Ovary (tissue), 9 donors: ENCODE results near the gene SRD5A3. TPM values are rescaled to one million over a fixed set of nuclear protein-coding genes. Genes with fewer than 3 reads are reported as not detected.

Experiments used
- DNase-seq, 5 donors: peaks; one replicate each; pipeline ENCODE4 v3.0.0-alpha.2; 2019 to 2020
- H3K27ac ChIP-seq, 2 donors: fragments of 200-600 bp; one replicate each; pipeline versions ENCODE4 v1.5.1 to v1.8.0; 2019 to 2022
- H3K27me3 ChIP-seq: fragments of 200-600 bp; one replicate; pipeline ENCODE4 v1.8.0; 2022
- H3K36me3 ChIP-seq: fragments of 200-600 bp; sonication (generic); one replicate; pipeline ENCODE4 v1.5.1; 2019
- H3K4me1 ChIP-seq: one replicate; pipeline ENCODE4 v1.8.1; 2013; ENCODE audit warnings: mild to moderate bottlenecking, moderate library complexity; ENCODE audit not compliant: insufficient read depth
- H3K4me3 ChIP-seq: fragments of 200-600 bp; sonication (generic); one replicate; pipeline ENCODE4 v1.5.1; 2017
- H3K9me3 ChIP-seq, 2 donors: fragments of 200-600 bp in 1 of 2; sonication (generic) in 1 of 2; one replicate each; pipeline versions ENCODE4 v1.5.1 to v1.8.1; 2013 to 2019; ENCODE audit warnings: mild to moderate bottlenecking in 1 of 2, moderate library complexity in 1 of 2
- CTCF ChIP-seq, 3 donors: fragments of 450-650 bp in 2 of 3; fragments of 200-600 bp in 1 of 3; IDR thresholded peaks; one replicate each; pipeline versions ENCODE4 v1.5.1 to v1.8.0; 2016 to 2022; ENCODE audit warnings: antibody characterized with exemption in 3 of 3, mild to moderate bottlenecking in 1 of 3
- EP300 ChIP-seq: sonication (generic); formaldehyde crosslinking; IDR thresholded peaks from one replicate; pipeline ENCODE4 v1.6.1; 2017; ENCODE audit warnings: antibody characterized with exemption
- POLR2A ChIP-seq: fragments of 450-650 bp; IDR thresholded peaks from one replicate; pipeline ENCODE4 v1.6.1; 2017; ENCODE audit warnings: antibody characterized with exemption, mild to moderate bottlenecking, moderate library complexity
- WGBS, 3 donors: extraction: QIAGEN DNeasy Blood & Tissue Kit in 1 of 3; methylation state at CpG; one replicate each; pipeline versions ENCODE4 v1.1.5 to v1.1.7; 2013 to 2017; 5-methylcytosine and 5-hydroxymethylcytosine counted together
- intact Hi-C, 4 donors: fragments of 100-400 bp; cut with DNase I; formaldehyde crosslinking; loops; one replicate each; pipeline versions ENCODE4 v1.11.0 to v1.15.1; 2022 to 2023
- polyA plus RNA-seq, 2 donors: library from polyadenylated mRNA; stranded (reverse); fragments of 200-250 nt in 1 of 2; fragments of 350-450 nt in 1 of 2; fragmentation: Illumina TruSeq in 1 of 2; extraction: RNeasy Lipid Tissue Mini Kit (QIAGEN cat#74804) in 1 of 2; gene quantifications; one replicate each; pipeline ENCODE4 v1.2.3, GENCODE V29; 2013 to 2014
- total RNA-seq, 7 donors: library from RNA; depleted of rRNA in 2 of 7; stranded (reverse); fragments of >200 nt in 2 of 7; fragmentation: NEBNext Ultra II Directional in 3 of 7; extraction: Animal tissue kit (Norgen Biotek cat#: 25700) in 3 of 7; gene quantifications; one replicate each; pipeline versions ENCODE4 v1.1.0 to v1.2.4, GENCODE V29; 2016 to 2023
- donor health status: DM: no; HTN: no; CAD: no; lungs with moderate emphysema.
- donor health status: DM: no; HTN: no; CAD: no.
- donor health status: Bipolar disorder and iron deficiency.
- donor health status: DM: yes; HTN: yes; CAD: no.
- donor health status: DM: no; HTN: no; CAD: no.
- donor health status: DM: yes; HTN: yes; CAD: no.

Gene SRD5A3
- total and polyA plus RNA-seq, 9 donors, result 1.2 to 12.3 (median 2.9) TPM

GRCh38 chr4:55329012-55329411 lies 17.0 kb upstream of the SRD5A3 start:
- no peak for DNase-seq
- no peak overlapping the region for H3K4me3 ChIP-seq
- no peak overlapping the region for H3K27ac ChIP-seq
- no peaks in the 10 kb centered on the region for H3K9me3 ChIP-seq
- no peak for TF ChIP-seq CTCF (IDR thresholded peaks at IDR 0.05)
- TF ChIP-seq POLR2A, result no peak
- TF ChIP-seq EP300, result no peak
- H3K36me3 ChIP-seq, result no peaks in the 10 kb centered on the region
- intact Hi-C loops, result loop anchor here in 1 of 4 donors (10.0 kb wide), 1 partner anchor 334 kb away; no protein-coding TSS in a partner anchor
- 92 to 97% (median 95%) methylated on average over 2 of the region's 2 CpGs for WGBS, 3 donors
- H3K4me1 ChIP-seq, result no peaks in the 10 kb centered on the region
- no peaks in the 10 kb centered on the region for H3K27me3 ChIP-seq

- no peaks in the 10 kb centered on the region for H3K9me3 ChIP-seq
- 81 to 82% (median 81%) methylated on average over 4 of the region's 4 CpGs for WGBS, 3 donors
- intact Hi-C loops, result no loop called here
- no peaks in the 10 kb centered on the region for H3K36me3 ChIP-seq
- TF ChIP-seq EP300 (no peak), POLR2A (no peak), CTCF (IDR thresholded peaks at IDR 0.05) (no peak)
- H3K4me3 ChIP-seq, result no peak overlapping the region
- H3K27me3 ChIP-seq, result no peaks in the 10 kb centered on the region
- no peak for DNase-seq
- H3K4me1 ChIP-seq, result no peaks in the 10 kb centered on the region
- no peak overlapping the region for H3K27ac ChIP-seq
These were observed 15.8 kb upstream of the SRD5A3 start for GRCh38 chr4:55330241-55330640.

- DNase-seq, result no peak
- H3K9me3 ChIP-seq, result no peaks in the 10 kb centered on the region
- no peak overlapping the region for H3K27ac ChIP-seq
- intact Hi-C loops, result no loop called here
- H3K4me3 ChIP-seq, result no peak overlapping the region
- WGBS, 3 donors, result 84 to 91% (median 84%) methylated on average over 22 of the region's 22 CpGs
- no peaks in the 10 kb centered on the region for H3K27me3 ChIP-seq
- no peaks in the 10 kb centered on the region for H3K36me3 ChIP-seq
- no peaks in the 10 kb centered on the region for H3K4me1 ChIP-seq
- no peak for TF ChIP-seq CTCF (IDR thresholded peaks at IDR 0.05)
- TF ChIP-seq EP300, result no peak
- no peak for TF ChIP-seq POLR2A
These were observed 9.7 kb upstream of the SRD5A3 start for GRCh38 chr4:55336138-55337034.

- H3K36me3 ChIP-seq, result no peaks in the 10 kb centered on the region
- no peak overlapping the region for H3K4me3 ChIP-seq
- no peak for TF ChIP-seq EP300
- TF ChIP-seq CTCF (IDR thresholded peaks at IDR 0.05), result no peak
- no peak for TF ChIP-seq POLR2A
- H3K27me3 ChIP-seq, result no peaks in the 10 kb centered on the region
- H3K4me1 ChIP-seq, result no peaks in the 10 kb centered on the region
- H3K27ac ChIP-seq, result no peak overlapping the region
- H3K9me3 ChIP-seq, result no peaks in the 10 kb centered on the region
- intact Hi-C loops, result no loop called here
- DNase-seq, result no peak
These were observed 8.1 kb upstream of the SRD5A3 start for GRCh38 chr4:55337944-55338343.
